ENCODE results near the gene ZNF358.

Gene ZNF358

DNA sequence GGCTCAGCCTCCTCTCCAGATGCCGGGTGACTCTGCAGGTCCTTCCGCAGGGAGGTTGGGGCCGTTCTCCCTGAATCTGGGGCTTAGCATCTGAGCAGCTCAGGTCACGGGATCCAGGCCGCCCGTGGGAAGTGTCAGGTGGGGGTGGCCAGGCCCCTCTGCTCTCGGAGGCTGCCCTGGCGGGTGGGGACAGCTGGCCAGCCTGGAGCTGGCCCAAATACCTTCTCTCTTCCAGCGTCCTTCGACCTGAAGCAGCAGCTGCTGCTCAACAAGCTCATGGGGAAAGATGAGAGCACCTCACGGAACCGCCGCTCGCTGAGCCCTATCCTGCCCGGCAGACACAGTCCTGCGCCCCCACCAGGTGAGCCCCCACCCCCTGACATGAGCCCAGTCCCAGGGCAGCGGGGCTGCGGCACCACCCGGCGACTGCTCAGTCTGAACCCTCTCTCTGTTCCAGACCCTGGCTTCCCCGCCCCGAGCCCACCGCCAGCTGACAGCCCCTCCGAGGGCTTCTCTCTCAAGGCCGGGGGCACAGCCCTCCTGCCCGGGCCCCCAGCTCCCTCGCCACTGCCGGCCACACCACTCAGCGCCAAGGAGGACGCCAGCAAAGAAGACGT, 46.1 kb upstream of the ZNF358 start:
- H3K4me3 ChIP-seq (ENCODE audit: low read length) = no peak overlapping the region
- peaks cover 33% of the 10 kb centered on the region for H3K4me1 ChIP-seq (ENCODE audit: control insufficient read depth, low read length)
- no peaks in the 10 kb centered on the region for H3K27me3 ChIP-seq (ENCODE audit: control insufficient read depth, low read length)
- no peaks in the 10 kb centered on the region for H4K20me1 ChIP-seq (ENCODE audit: control insufficient read depth, insufficient read depth, low read depth, low read length)
- H3K9me3 ChIP-seq (ENCODE audit: control insufficient read depth, insufficient read depth, low read length) = no peaks in the 10 kb centered on the region
- no peaks in the 10 kb centered on the region for H3K79me2 ChIP-seq (ENCODE audit: control insufficient read depth, low read length)
- H3K9me2 ChIP-seq (replicated peaks; ENCODE audit: control insufficient read depth, low read length) = no peaks in the 10 kb centered on the region
- peaks cover 65% of the 10 kb centered on the region for H3K36me3 ChIP-seq (ENCODE audit: control insufficient read depth, low read length)
- TF ChIP-seq EZH2phosphoT487 (IDR thresholded peaks at IDR 0.05; ENCODE audit: borderline replicate concordance, low read length) = no peak
- TF ChIP-seq, protein P1, sequence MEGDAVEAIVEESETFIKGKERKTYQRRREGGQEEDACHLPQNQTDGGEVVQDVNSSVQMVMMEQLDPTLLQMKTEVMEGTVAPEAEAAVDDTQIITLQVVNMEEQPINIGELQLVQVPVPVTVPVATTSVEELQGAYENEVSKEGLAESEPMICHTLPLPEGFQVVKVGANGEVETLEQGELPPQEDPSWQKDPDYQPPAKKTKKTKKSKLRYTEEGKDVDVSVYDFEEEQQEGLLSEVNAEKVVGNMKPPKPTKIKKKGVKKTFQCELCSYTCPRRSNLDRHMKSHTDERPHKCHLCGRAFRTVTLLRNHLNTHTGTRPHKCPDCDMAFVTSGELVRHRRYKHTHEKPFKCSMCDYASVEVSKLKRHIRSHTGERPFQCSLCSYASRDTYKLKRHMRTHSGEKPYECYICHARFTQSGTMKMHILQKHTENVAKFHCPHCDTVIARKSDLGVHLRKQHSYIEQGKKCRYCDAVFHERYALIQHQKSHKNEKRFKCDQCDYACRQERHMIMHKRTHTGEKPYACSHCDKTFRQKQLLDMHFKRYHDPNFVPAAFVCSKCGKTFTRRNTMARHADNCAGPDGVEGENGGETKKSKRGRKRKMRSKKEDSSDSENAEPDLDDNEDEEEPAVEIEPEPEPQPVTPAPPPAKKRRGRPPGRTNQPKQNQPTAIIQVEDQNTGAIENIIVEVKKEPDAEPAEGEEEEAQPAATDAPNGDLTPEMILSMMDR (IDR thresholded peaks at IDR 0.05; ENCODE audit: low read depth, low read length, poor library complexity, severe bottlenecking) = no peak
- H3K4me2 ChIP-seq (ENCODE audit: low read length) = no peak overlapping the region
- no peak overlapping the region for H3K27ac ChIP-seq (ENCODE audit: low read depth, low read length)
- peaks cover 12% of the 10 kb centered on the region for H3F3A ChIP-seq (ENCODE audit: control insufficient read depth, insufficient read depth)

DNA sequence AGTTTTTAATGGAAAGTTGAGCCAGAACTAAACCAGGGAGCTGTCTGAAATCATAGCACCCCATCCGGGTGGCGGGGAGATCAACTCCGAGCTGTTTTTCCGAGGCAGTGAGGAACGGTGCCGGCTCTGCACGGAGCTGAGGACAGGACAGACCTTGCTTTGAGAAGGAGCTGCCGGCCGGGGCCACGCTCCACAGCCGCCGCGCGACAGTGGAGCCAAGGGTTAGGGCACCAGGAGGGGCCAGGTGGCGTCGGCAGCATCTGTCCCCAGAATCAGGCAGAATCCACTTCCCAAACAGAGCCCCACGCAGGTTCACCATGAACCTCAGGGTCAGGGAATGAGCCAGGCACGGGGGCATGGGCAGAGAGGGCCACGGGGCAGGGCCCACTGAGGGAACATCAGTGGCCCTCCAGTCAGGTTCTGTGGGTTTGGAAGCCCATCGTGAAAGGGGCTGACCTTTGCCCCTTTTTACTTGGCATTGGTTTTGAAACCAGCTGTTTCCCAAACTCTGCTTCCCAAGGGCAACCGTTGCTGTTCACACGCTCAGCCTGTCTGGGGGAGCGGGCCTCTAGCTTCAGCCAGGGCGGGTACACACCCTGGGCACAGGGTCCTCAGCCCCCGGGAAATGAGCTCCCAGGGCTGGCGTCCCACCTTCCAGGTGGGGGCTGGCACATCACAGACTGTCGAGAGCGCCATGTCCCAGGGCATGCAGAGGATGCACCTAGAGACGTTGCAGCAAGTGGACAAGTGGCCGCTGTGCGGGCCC, 45.2 kb upstream of the ZNF358 start:
- H3K4me3 ChIP-seq (ENCODE audit: low read length) = no peak overlapping the region
- H3K79me2 ChIP-seq (ENCODE audit: control insufficient read depth, low read length) = no peaks in the 10 kb centered on the region
- H3F3A ChIP-seq (ENCODE audit: control insufficient read depth, insufficient read depth) = peaks cover 16% of the 10 kb centered on the region
- no peaks in the 10 kb centered on the region for H3K9me3 ChIP-seq (ENCODE audit: control insufficient read depth, insufficient read depth, low read length)
- H3K27ac ChIP-seq (ENCODE audit: low read depth, low read length) = no peak overlapping the region
- H4K20me1 ChIP-seq (ENCODE audit: control insufficient read depth, insufficient read depth, low read depth, low read length) = no peaks in the 10 kb centered on the region; the same call in 1 of the 2 replicates
- no peaks in the 10 kb centered on the region for H3K27me3 ChIP-seq (ENCODE audit: control insufficient read depth, low read length)
- H3K4me1 ChIP-seq (ENCODE audit: control insufficient read depth, low read length) = peaks cover 33% of the 10 kb centered on the region
- H3K36me3 ChIP-seq (ENCODE audit: control insufficient read depth, low read length) = peaks cover 56% of the 10 kb centered on the region
- TF ChIP-seq EZH2phosphoT487 (IDR thresholded peaks at IDR 0.05; ENCODE audit: borderline replicate concordance, low read length) = no peak
- TF ChIP-seq, protein P1 (IDR thresholded peaks at IDR 0.05; ENCODE audit: low read depth, low read length, poor library complexity, severe bottlenecking) = no peak
- H3K9me2 ChIP-seq (replicated peaks; ENCODE audit: control insufficient read depth, low read length) = no peaks in the 10 kb centered on the region
- H3K4me2 ChIP-seq (ENCODE audit: low read length) = no peak overlapping the region

DNA sequence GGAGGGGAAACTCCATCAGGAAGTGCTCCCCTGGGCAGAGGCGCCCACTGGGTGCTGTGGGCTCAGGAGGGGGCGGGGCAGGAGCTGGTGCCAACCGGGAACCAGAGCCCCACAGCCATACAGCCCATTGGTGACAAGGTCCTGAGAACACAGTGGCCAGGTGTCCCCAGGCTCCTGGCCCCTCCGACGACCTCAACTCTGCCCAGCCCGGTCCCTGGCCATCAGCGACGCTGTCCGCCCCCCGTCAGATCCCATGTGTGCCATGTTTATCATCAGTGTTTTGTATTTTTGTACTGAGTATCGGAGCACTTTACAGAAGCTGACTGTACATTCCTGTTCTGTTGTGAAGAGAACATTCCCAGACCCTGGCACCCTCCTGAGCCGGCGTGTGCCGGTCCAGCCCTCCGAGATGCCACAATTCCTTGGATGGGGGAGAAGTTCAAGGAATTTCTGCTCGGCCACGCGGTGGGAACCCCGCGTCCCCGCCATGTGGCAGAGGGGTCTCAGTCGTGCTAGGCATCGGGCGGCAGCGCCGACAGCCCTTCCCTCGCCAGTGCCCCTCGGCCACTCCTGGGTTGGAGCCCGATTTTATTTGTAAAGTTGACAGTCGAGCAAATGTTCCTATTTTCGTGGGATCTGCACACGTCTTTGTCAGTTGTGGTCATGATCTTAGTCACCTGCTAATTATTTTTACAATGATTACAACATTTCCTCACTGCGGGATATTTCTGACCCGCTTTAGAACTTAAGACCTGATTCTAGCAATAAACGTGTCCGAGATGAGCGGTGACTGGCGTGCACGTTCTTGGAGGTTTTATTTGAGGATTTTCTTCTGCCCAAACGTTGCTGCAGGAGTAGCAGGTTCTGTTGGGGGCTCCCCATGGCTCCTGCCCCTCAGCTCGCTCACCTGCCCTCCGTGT, 43.9 kb upstream of the ZNF358 start:
- Histone ChIP-seq H3K4me2 (ENCODE audit: low read length) (peak overlapping the region; percentile 48), H3F3A (ENCODE audit: control insufficient read depth, insufficient read depth) (peaks cover 16% of the 10 kb centered on the region), H3K36me3 (ENCODE audit: control insufficient read depth, low read length) (peaks cover 52% of the 10 kb centered on the region), H4K20me1 (ENCODE audit: control insufficient read depth, insufficient read depth, low read depth, low read length) (no peaks in the 10 kb centered on the region; the same call in 1 of the 2 replicates), H3K4me1 (ENCODE audit: control insufficient read depth, low read length) (peaks cover 33% of the 10 kb centered on the region), H3K27me3 (ENCODE audit: control insufficient read depth, low read length) (no peaks in the 10 kb centered on the region), H3K27ac (ENCODE audit: low read depth, low read length) (peak overlapping the region; percentile 78), H3K9me3 (ENCODE audit: control insufficient read depth, insufficient read depth, low read length) (no peaks in the 10 kb centered on the region), H3K9me2 (replicated peaks; ENCODE audit: control insufficient read depth, low read length) (no peaks in the 10 kb centered on the region), H3K79me2 (ENCODE audit: control insufficient read depth, low read length) (no peaks in the 10 kb centered on the region), H3K4me3 (ENCODE audit: low read length) (peak overlapping the region; percentile 25)
- TF ChIP-seq, protein P1 (IDR thresholded peaks at IDR 0.05; ENCODE audit: low read depth, low read length, poor library complexity, severe bottlenecking) = no peak
- no peak for TF ChIP-seq EZH2phosphoT487 (IDR thresholded peaks at IDR 0.05; ENCODE audit: borderline replicate concordance, low read length)

Data from DOHH2 (cell line).